ENCODE data around the gene IL17B. TPM values are rescaled to one million over a fixed set of nuclear protein-coding genes. Genes with fewer than 3 reads are reported as not detected.
A peak's percentile ranks its signal among the peaks of the same experiment; 100 is the strongest.

IL17B gene
- total RNA-seq, 1 experiment from 2014 or later = not detected

GRCh38 chr5:149412783-149413476, 33.8 kb upstream of the IL17B start:
- H4K20me1 ChIP-seq (ENCODE audit: control insufficient read depth, insufficient read depth, insufficient read length) = no peaks in the 10 kb centered on the region
- Mint-ChIP-seq H3K27me3 (ENCODE audit: low read depth) (no peaks in the 10 kb centered on the region), H3K4me3 (no peak overlapping the region), H3K27ac (peak overlapping the region; percentile 7 to 86 (median 28); a peak in 3 of 7 replicates), H3K9me3 (no peaks in the 10 kb centered on the region), H3K36me3 (ENCODE audit: insufficient read depth in 1 of 3, low read depth in 3 of 3) (no peaks in the 10 kb centered on the region), H3K4me1 (peaks cover 16 to 26% of the 10 kb centered on the region in 2 experiments)
- no peak overlapping the region for H3K27ac ChIP-seq (ENCODE audit: insufficient read length, low read depth, low read length)
- H3K27me3 ChIP-seq (ENCODE audit: insufficient read depth, low read length) = no peaks in the 10 kb centered on the region
- no peak overlapping the region for H2AFZ ChIP-seq (ENCODE audit: low read length)
- H3K79me1 ChIP-seq (ENCODE audit: insufficient read depth, low read depth, low read length, poor library complexity, severe bottlenecking) = no peaks in the 10 kb centered on the region
- H2BK15ac ChIP-seq (ENCODE audit: low read depth, low read length) = no peak overlapping the region
- no peaks in the 10 kb centered on the region for H3K4me1 ChIP-seq (ENCODE audit: insufficient read depth, low read length)
- no peak overlapping the region for H4K8ac ChIP-seq (replicated peaks; ENCODE audit: insufficient read length, low read depth, low read length)
- H3K4me2 ChIP-seq (ENCODE audit: insufficient read depth, insufficient read length, low read length) = no peak overlapping the region
- no CpG with 5 or more reads among the region's 8 CpGs for WGBS (ENCODE audit: extremely low coverage, insufficient read length, low lambda C conversion rate)
- no peak overlapping the region for H2BK20ac ChIP-seq (ENCODE audit: low read depth, low read length, poor library complexity, severe bottlenecking)
- H2BK120ac ChIP-seq (ENCODE audit: low read depth, low read length, poor library complexity, severe bottlenecking) = no peak overlapping the region
- no peaks in the 10 kb centered on the region for H3K23me2 ChIP-seq (ENCODE audit: insufficient read length, low read depth, low read length, poor library complexity, severe bottlenecking)
- no peak overlapping the region for H4K5ac ChIP-seq (ENCODE audit: insufficient read length, low read depth, low read length)
- no peak overlapping the region for H4K91ac ChIP-seq (ENCODE audit: insufficient read length, low read depth, low read length)
- no peak for DNase-seq
- H3K56ac ChIP-seq (ENCODE audit: insufficient read length, low read depth, low read length) = no peak overlapping the region
- no peak overlapping the region for H3K23ac ChIP-seq (ENCODE audit: insufficient read length, low read depth, low read length)
- H3T11ph ChIP-seq (ENCODE audit: low read length) = no peak overlapping the region
- no peak overlapping the region for H2BK5ac ChIP-seq (ENCODE audit: insufficient read length, low read length)
- H3K79me2 ChIP-seq (ENCODE audit: insufficient read depth, low read length) = no peaks in the 10 kb centered on the region
- no peak overlapping the region for H3K18ac ChIP-seq (ENCODE audit: insufficient read length, low read depth, low read length)
- TF ChIP-seq, protein P1, sequence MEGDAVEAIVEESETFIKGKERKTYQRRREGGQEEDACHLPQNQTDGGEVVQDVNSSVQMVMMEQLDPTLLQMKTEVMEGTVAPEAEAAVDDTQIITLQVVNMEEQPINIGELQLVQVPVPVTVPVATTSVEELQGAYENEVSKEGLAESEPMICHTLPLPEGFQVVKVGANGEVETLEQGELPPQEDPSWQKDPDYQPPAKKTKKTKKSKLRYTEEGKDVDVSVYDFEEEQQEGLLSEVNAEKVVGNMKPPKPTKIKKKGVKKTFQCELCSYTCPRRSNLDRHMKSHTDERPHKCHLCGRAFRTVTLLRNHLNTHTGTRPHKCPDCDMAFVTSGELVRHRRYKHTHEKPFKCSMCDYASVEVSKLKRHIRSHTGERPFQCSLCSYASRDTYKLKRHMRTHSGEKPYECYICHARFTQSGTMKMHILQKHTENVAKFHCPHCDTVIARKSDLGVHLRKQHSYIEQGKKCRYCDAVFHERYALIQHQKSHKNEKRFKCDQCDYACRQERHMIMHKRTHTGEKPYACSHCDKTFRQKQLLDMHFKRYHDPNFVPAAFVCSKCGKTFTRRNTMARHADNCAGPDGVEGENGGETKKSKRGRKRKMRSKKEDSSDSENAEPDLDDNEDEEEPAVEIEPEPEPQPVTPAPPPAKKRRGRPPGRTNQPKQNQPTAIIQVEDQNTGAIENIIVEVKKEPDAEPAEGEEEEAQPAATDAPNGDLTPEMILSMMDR (conservative IDR thresholded peaks at IDR 0.05) = no peak
- no peak overlapping the region for H2AK5ac ChIP-seq (ENCODE audit: insufficient read length, low read length)
- no peak overlapping the region for H3K4ac ChIP-seq (ENCODE audit: low read depth, low read length)
- no peak overlapping the region for H3K9ac ChIP-seq (ENCODE audit: extremely low read depth, insufficient read length, low read length)
- H3K9me3 ChIP-seq (ENCODE audit: control insufficient read depth, low read depth, low read length) = no peaks in the 10 kb centered on the region
- H2BK12ac ChIP-seq (ENCODE audit: insufficient read length, low read depth, low read length) = no peak overlapping the region
- 0 out of 2 replicates have a peak overlapping the region, but pooled peaks have one; percentile 24 for H3K14ac ChIP-seq (ENCODE audit: insufficient read depth, low read length)

All from H9 (cell line).